Right renal pelvis (tissue), 4 donors: ENCODE results near the gene LCN12. TPM values are rescaled to one million over a fixed set of nuclear protein-coding genes. Genes with fewer than 3 reads are reported as not detected.

Experiments used
- DNase-seq, 4 donors: peaks; one replicate each; pipeline ENCODE4 v3.0.0-alpha.2; 2013; ENCODE audit warnings: low read depth in 4 of 4, low spot score in 3 of 4, missing footprints in 1 of 4
- polyA plus RNA-seq, 4 donors: library from polyadenylated mRNA; unstranded; fragments of 120-200 nt; gene quantifications; one replicate each; pipeline ENCODE4 v1.2.1, GENCODE V29; 2013; ENCODE audit not compliant: insufficient read length in 4 of 4

Gene LCN12
- polyA plus RNA-seq, 4 donors = 21.8 to 36.8 (median 29.4) TPM

GRCh38 chr9:136956604-136957003 lies 4.5 kb downstream of the LCN12 start:
- DNase-seq = no peak

- no peak for DNase-seq
Observed at GRCh38 chr9:136957461-136957860, 5.4 kb downstream of the LCN12 start.

- DNase-seq = no peak
Observed at GRCh38 chr9:136957901-136958300, 5.8 kb downstream of the LCN12 start.

GRCh38 chr9:136958473-136958872 lies 6.4 kb downstream of the LCN12 start:
- DNase-seq = no peak

GRCh38 chr9:136958898-136959850 lies 7.1 kb downstream of the LCN12 start:
- no peak for DNase-seq

GRCh38 chr9:136960212-136960937 lies 8.3 kb downstream of the LCN12 start:
- DNase-seq = no peak

- no peak for DNase-seq
Observed at GRCh38 chr9:136960938-136961275, 8.8 kb downstream of the LCN12 start.

- DNase-seq = no peak
Observed at GRCh38 chr9:136961279-136962065, 9.4 kb downstream of the LCN12 start.

GRCh38 chr9:136962163-136962562 lies 10.1 kb downstream of the LCN12 start:
- DNase-seq = no peak

- DNase-seq = no peak
Observed at GRCh38 chr9:136962701-136963248, 10.7 kb downstream of the LCN12 start.

- DNase-seq = no peak
Observed at GRCh38 chr9:136963341-136963740, 11.3 kb downstream of the LCN12 start.

GRCh38 chr9:136963751-136964150 lies 11.7 kb downstream of the LCN12 start:
- DNase-seq = no peak

- no peak for DNase-seq
Observed at GRCh38 chr9:136964171-136964689, 12.2 kb downstream of the LCN12 start.

- DNase-seq = no peak
Observed at GRCh38 chr9:136964833-136965422, 12.9 kb downstream of the LCN12 start.

- DNase-seq = no peak
Observed at GRCh38 chr9:136965771-136966484, 13.9 kb downstream of the LCN12 start.

GRCh38 chr9:136968333-136969127 lies 16.5 kb downstream of the LCN12 start:
- no peak for DNase-seq

GRCh38 chr9:136969150-136969549 lies 17.1 kb downstream of the LCN12 start:
- DNase-seq = no peak

- no peak for DNase-seq
Observed at GRCh38 chr9:136969774-136970173, 17.7 kb downstream of the LCN12 start.

- DNase-seq = no peak
Observed at GRCh38 chr9:136970361-136970760, 18.3 kb downstream of the LCN12 start.
